ENCODE data around the gene LRRC61.
"Not testable (repeated sequence)": the region's sequence is repeated elsewhere in the genome, so short reads cannot be mapped to it uniquely, and the experiment has no call there.

LRRC61 gene

DNA sequence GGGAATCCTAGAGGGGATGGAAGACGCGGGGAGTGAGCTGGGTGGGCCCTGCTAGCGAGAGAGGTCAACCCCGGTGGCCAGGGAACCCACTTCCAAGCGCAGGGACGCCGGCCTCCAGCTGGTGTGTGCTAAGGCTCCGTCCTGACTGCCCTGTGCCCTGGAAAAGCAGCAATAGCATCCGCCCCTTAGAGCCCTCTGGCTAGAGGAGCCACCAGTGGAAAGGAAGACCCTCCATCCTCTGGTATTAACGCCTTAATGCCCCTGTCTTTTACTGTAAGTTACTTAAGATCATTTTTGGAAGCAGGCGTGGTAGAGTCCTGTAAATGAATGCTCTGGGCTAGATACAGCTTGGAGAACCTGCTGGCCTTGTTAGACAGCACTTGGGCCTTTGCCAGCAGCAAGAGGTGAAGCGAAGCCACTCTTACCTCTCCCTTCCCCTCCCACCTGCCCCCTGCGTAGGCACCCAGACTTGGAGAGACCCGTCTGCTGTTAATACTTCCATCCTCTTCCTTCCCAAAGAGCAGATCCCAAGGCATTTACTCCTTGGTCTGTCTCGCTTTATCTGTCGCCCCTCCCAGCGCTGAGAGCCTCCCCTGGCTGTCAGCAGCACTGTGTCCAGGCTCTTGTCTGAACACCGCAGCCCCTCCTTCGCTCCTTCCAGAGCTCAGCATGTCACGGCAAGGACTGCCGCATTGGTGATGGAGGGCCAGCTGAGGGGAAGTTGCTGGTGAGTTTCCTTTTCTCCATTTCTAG is 50.1 kb downstream of the LRRC61 start:
- DNase-seq = no peak

DNA sequence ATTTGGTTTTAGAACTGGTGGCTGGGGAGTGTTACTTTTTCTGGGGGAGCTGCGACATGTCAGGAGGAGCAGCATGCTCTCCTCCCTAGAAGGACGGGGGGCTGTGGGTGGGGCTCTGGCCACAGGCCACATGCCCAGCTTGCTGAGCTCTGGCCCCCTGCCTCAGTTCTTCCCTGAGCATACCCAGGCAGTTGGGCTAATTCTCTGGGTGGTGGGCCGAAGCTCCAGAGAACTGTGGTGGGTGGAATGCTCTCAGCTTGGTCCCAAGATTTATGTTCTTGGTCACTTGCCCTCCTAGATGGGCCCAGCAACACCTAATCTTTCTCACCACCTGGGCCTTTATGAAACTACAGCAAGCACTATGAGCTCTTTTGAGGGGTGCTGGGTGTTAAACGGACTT is 50.9 kb downstream of the LRRC61 start:
- DNase-seq = no peak

DNA sequence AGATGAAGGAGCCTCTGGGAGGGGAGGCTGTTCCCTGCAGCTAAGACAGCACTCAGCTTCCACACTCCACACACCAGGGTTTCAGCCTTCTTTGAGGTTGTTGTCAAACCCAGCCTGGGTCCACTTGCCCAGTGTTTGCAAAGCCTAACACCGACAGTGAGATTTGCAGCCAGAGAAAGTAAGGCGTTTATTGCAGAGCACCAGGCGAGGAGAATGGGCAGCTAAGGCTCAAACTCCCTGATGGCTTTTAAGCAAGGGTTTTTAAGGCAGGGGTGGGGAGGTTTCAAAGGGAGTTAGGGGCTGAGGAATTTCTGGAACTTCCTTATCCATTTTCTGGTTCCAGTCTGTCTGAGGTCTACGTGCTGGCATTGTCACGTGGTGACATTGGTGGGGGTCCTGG is 51.3 kb downstream of the LRRC61 start:
- DNase-seq = no peak

DNA sequence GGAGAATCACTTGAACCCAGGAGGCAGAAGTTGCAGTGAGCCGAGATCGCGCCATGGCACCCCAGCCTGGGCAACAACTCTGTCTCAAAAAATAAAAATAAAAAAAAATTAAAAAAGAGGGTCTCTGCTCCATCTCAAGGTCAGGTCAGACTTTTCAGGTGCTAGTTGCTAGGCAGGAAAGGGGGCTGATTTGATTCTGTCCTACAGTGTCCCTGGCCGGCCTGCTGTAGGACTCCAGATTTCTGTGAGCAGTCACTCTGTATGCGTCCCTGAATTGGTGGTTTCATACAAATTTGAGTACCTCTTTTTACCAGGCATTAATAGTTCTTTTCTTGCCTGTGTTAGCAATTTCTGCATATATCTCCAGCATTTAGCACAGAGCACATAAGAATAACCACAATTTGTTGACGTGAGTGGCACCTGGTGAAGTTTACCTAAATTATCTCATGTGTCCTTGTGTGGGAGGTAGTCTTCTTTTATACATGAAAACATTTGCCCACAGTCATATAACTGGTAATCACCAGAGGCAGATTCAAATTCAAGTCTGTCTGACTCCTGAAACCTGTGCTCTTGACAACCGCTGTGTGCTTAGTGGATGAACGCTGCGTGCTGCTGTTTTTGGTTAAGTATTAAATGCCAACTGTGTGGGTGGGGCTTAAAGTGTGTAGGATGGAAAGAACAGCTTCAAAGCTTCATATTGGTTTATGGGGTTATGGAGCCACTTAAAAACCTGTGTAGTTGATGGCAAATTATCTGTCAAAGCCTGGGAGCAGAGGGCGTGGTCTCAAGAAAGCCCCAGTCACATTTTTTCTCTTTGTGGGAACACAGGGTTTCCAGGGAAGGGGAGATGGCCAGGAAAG is 52.7 kb downstream of the LRRC61 start:
- DNase-seq = no peak

DNA sequence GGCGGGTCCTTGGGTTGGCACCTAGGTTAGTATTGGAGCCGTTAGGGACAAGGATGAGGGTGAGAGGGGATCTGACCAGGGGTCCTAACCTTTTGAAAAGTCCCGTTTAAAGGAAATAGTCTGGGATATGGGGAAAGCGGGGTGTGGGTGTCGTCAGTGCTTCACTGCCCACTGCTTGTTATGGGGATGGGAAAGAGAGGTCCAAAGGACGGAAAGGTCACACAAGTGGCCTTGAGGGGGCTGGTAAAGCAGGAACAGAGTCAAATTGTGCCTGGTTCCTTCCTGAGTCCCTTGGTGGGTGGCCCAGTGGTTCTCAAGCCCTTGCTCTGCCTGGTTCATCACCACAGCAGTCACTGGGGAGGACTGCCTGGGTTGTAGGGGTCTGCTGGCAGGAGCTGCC is 53.4 kb downstream of the LRRC61 start:
- no peak for DNase-seq

DNA sequence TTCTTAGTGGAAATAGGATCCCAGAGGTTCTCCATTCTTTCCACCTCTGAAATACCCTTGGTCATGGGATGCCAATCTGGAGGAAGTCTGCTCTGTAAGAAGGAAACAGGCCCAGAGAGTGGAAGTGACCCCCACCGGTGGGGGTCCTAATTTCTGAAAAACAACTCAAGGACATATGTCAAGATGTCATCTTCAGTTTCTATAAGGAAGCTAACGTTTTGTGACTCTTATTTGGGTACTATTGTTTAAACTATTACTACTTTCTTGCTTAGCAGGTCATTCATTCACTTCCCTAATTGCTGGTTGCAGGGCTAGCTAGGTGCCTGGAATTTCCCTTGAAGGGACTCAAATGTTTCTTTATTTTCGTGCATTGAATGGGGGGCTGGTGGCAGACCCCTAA is 54.0 kb downstream of the LRRC61 start:
- DNase-seq = no peak

DNA sequence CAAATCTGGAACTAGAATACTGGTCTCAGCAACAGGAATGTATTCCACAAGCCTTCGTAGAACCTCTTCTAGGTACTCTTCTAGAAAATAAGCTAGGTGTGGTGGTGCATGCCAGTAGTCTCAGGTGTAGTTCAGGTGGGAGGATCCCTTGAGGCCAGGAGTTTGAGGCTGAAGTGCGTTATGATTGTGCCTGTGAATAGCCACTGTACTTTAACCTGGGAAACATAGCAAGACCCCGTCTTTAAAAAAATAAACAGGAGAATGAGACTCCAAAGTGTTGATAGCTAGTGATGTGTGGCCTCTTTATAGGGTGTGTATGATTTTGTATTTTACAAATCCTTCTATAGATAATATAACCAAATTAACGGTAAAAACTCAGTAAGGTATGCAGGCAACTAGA is 54.5 kb downstream of the LRRC61 start:
- no peak for DNase-seq

DNA sequence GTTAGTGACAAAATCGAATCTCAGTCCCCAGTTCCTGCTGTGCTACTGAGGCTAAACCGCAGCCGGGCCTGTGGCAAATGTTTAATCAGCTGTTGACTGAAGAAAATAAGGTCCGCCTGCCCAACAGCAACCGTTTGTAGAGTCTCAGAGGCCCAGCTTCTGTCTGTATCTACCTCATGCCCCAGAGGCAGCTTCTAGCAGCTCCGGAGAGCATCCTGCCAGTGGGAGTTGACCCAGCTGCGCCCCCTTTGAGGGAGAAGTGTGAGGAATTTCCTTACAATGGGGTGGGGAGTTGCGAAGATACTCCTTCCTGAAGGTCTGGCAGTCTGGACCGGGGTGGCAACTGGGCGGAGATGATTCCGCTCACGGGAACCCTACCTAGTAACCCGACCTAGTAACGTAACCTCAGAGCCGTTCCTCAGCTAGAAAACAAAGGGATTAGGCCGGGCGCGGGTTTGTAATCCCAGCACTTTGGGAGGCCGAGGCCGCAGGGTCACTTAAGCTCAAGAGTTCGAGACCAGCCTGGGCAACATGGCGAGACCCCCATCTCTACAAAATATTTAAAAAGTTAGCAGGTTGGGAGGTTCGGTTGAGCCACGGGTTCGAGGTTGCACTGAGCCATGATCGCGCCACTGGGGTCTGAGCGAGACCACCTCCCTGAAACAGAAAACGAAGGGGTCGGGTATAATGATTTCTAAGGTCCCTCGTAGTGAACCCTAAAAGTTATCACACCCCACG is 55.1 kb downstream of the LRRC61 start:
- peak; percentile 90 for DNase-seq

DNA sequence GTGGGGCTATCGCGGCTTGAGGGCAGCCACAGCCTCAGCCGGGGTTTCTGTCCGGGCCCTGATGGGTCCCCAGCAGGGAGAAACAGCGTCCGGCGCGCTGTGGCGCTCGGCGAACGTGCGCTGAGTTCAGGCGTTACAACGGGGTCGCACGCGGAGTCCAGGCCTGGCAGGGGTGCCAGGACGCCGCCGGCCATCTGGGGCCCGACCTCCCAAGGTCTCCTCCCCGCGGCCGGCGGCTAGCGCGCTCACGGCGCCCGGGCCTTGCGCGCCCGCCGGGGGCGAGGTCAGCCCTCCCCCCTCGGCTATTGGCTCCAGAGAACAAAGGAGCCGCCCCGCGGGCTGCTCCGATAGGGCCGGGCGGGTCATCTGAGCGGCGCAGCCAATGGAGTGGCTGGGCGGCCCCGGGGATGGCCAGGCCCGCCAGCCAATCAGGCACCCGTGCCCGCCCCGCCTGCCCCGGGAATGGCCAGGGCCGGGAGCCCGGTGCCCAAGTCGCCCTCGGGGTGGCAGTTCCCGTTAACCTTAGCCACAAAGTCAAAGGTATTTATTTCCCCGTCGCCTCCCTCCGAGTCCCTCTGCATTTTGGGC is 55.8 kb downstream of the LRRC61 start, which contains the start of gene ZNF775:
ZNF775 (plus strand) TSS at position 478 of the 588 bp plus-strand sequence. CDS start 9,141 bp downstream, outside the sequence.
- peak; percentile 98 for DNase-seq

DNA sequence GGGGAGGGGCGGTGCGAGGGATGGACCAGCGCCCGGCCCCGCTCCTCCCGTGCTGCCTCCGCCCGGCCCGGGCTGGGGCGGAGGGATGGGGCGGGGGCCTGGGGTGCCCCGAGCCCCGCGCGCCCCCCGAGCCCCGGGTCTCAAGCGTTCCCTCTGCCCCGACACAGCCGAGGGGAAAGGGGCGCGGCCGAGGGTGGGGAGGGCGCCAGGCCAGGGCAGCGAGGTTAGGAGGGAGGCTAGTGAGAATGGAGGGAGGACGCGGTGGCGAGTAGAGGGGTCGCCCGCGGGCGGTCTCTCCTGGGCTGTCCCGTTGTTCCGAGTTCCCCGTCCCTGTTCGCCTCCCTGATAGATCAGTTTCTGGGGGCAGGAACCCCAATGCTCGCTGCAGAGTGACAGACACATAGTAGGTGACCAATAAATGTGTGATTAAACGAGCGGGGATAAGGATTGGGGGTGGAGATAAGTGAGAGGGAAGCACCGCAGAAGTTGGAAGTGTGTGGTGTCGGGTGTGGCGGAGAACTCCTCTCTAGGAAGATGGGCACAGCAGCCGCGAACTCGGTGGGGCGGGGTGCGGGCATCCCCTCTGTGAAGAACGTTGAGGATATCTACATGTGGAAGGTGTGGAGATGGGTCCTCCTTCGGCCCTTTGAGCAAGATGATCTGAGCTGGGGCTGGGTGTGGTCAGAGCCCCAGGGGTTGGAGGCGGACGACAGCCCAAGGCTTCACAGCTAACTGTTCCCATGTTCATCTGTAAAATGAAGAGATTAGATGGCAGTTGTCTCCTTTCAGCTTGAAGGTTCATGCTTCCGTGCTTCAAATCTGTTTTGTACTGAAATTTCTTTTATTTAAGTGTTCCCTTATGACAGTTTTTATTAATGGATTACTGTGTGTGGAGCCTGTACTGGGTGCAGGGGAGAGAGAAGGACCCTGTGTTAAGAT is 56.6 kb downstream of the LRRC61 start:
- DNase-seq = peak; percentile 61

DNA sequence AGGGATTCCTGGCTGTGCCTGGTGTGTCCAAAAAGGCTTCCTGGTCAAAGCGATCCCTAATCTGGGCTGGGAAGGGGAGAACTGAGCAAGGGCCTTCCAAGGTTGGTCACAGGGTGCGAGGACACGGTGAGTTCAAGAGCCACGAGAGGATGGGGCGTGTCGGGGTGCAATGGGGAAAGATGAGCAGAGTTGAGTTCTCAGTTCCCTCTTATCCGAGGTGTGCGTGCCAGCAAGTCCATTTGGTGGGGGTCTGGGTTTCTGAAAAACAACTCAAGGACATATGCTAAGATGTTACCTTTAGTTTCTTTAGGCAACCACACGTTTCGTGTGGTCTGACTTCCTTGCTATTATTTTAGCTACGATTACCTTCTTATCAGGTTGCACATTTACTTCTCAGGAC is 57.3 kb downstream of the LRRC61 start:
- DNase-seq = no peak

DNA sequence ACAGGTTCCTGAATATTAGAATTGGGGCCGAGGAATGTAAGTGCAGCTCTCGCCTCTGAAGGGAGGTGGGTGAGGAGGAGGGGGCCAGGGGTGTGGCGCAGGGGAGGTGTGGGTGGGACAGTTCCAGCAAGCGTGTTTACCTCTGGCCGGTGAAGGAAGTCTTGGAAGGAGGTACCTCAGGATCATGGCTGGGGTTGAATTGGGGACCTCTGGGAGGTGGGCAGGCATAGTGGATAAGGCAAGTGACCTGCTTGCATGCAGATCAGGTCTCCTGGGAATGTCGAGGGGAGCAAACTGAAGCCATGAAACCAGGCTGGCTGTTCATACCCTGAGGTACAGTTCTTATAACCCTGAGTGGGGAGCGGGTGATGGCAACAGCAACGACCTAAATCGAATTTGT is 57.9 kb downstream of the LRRC61 start:
- no peak for DNase-seq

DNA sequence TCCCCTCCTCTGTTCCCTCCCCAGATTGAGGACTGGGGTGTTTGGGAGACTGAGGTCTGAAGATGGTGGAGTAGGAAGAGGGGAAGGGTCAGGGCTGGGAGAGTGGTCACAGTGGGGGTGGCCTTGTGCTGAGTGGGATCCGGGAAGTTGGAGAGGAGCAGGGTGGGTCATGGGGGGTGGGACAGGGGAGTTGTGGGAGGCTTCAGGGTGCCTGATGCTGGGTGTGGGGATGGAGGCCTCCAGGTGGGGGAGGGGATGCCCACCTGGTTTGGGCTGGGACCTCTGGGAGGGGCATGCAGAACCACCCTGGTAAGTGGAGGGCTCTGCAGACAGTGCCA is 58.6 kb downstream of the LRRC61 start:
- DNase-seq = no peak

DNA sequence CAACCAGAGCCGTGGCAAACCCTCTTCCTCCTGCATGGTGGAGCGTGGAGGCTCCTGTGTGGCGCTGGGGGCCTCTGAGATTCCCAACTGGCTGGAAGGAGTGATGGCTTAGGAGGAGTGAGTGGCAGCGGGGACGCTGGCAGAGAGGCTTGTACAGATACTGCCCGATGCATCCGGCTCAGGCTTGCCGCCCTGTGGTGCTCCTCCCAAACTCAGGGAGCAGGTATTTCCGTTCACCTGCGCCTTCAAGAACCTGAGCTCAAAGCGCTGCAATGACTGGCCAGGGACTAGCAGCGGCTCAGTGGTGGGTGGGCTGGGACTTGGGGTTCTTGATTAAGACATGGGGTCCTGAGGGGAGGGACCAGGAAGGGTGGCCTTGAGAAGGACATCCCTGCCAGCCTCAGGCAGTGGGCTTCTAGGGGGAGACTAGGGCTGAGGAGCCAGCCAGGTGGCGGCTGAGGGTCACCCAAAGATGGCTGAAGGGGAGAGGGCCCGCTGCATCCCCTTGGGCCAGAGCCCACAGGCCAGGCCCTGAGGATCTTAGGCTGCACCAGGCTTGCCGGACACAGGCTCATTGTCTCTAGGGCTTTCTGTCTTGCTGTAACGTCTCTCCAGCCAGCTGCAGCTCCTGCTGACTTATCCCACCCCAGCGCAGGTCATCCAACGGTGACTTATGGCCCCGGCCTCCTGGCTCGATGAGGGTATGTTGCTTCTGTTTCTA is 59.1 kb downstream of the LRRC61 start:
- no peak for DNase-seq

DNA sequence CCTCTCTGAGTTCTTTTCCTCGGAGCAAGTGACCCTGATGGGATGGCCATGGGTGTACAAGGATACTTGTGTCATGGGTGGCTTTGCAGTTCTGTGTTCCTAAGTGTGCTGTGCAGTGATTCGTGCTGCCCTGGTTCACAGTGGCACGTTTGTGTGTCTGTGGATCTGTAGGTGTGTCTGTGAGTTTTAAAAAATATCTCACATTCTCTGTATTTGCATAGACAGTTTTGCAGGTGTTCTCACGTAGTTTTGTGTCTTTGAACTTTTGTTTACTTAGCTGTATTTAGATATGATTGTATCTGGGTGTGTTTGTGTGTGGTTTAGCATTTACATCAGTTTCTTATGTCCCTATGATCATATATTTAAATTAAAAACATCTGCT is 59.7 kb downstream of the LRRC61 start:
- no peak for DNase-seq

DNA sequence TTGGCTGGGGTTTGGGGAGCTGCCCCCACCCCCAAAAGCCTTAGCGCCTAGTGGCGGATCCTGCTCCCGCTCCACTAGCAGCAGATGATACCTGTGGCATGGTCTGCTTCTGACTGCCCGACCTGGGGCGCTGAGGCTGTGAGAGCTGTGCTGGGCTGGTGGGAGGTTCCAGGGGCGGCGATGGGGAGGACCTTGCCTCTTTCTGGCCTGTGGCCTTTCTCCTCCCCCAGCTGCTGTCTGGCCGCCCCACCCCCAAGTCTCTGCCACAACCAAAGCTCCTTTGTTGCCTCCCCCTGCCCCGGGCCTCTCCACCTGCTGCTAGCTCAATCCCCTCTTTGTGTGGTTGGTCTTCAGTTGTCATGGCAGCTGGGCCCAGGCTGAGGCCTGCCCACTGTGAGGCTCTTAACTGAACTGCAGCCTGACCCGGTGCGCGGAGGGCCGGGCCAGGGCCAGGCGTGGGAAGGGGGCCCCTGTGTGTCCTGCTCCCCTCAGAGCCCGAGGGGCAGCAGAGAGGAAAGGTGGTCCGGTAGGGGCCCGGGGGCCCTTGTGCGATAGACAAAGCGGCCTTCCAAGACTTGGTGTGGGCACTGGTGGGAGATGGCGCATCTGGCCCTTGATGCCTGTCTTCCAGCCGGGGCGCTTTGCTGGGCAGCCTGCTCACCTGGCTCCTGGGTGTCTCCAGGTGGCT is 60.7 kb downstream of the LRRC61 start:
- DNase-seq = no peak

DNA sequence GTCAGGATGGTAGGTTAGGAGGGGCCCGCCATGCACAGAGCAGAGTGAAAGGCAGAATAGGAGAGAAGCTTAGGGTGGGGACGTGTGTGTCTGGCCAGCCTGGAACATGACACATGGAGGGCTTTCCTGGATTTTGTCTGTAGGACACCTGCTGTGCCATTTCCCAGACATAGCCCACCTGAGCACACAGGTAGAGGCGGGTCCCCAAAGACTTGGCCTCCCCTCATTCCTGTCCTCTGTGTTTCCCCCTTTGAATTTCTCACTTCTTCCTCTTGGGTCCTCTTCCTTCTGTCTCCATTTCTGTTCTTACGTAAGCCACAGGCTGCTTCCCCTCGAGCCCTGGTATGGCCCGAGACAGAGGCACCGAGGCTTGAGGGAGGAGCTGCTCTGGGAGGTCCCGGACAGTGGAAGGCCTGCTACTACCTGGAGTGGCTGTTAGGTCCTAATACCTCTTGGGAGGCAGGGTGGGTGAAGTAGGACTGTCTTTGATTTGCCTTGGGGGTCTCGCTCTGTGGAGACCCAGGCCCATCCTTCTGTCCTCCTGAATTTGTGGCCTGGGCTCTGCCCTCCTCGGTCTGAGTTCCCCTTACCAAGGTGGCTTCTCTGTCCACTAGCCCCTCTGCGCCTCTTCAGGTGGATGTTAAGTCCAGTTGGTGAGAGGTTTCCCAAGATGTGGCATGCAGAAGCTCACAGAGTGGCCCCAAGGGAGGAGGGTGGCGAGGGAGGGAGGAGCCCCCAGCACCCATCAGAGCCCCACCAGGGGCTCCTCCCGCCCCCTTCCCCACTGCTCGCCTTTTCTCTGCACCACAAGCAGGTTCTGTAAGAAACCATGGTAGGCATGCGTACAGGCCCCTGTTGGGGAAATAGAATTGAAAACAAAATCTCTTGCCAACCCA is 61.5 kb downstream of the LRRC61 start:
- peak; percentile 31 for DNase-seq

DNA sequence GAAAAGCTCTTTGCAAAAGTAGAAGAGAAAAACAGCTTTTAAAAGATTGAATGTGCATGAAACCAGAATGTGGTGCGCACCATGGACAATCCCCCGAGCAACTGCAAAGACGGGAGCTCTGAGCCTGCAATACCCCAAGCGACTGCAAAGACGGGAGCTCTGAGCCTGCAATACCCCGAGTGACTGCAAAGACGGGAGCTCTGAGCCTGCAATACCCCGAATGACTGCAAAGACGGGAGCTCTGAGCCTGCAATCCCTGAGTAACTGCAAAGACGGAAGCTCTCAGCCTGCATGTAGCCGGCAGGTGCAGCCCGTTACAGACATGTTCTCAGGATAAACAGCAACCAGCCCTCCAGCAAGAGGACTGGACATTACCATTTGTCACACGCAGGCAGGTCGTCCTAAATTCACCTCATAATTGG is 62.2 kb downstream of the LRRC61 start:
- DNase-seq = no peak

DNA sequence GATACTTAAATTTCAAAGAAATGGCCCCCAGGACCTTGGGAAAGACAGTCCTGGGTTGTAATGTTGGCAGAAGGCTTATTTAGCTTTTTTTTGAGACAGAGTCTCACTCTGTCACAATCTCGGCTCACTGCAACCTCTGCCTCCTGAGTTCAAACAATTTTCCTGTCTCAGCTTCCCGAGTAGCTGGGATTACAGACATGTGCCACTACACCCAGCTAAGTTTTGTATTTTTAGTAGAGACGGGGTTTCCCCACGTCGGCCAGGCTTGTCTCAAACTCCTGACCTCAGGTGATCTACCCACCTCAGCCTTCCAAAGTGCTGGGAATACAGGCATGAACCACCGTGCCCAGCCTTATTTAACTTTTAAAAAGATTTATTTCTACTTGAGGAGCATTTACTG is 62.7 kb downstream of the LRRC61 start:
- DNase-seq = not testable (repeated sequence)

All from hematopoietic multipotent progenitor cell treated with erythropoietin and hydrocortisone succinate and interleukin-3 and kit ligand, for 4 days (in vitro differentiated cells).